Type B pancreatic cell (in vitro differentiated cells): ENCODE measurements around the gene TMEM51. TPM values are rescaled to one million over a fixed set of nuclear protein-coding genes. Genes with fewer than 3 reads are reported as not detected.

ENCODE experiments used
- DNase-seq: peaks from one replicate; pipeline ENCODE4 v3.0.0; 2021; ENCODE audit warnings: mixed read lengths; ENCODE audit not compliant: unreplicated experiment; ENCODE audit errors: extremely low spot score
- H3K27ac Mint-ChIP-seq: 2 replicates; pipeline ENCODE4 v1.8.0; 2021; ENCODE audit warnings: mild to moderate bottlenecking, mixed read lengths
- H3K27me3 Mint-ChIP-seq: 2 replicates; pipeline ENCODE4 v1.8.0; 2021; ENCODE audit warnings: mixed read lengths
- H3K36me3 Mint-ChIP-seq: 2 replicates; pipeline ENCODE4 v1.8.0; 2021; ENCODE audit warnings: mixed read lengths
- H3K4me1 Mint-ChIP-seq: one replicate; pipeline ENCODE4 v1.8.0; 2021; ENCODE audit warnings: mixed read lengths; ENCODE audit not compliant: unreplicated experiment
- H3K4me3 Mint-ChIP-seq: 2 replicates; pipeline ENCODE4 v1.8.0; 2021; ENCODE audit warnings: mild to moderate bottlenecking, mixed read lengths
- H3K9me3 Mint-ChIP-seq: 2 replicates; pipeline ENCODE4 v1.8.0; 2021; ENCODE audit warnings: mixed read lengths
- total RNA-seq: library from RNA; stranded (reverse); gene quantifications from 2 replicates; pipeline ENCODE4 v1.2.1, GENCODE V29; 2021; ENCODE audit warnings: low replicate concordance
- TF ChIP-seq, protein P1 (sequence below): fragments of 200-600 bp; sonication (generic); conservative IDR thresholded peaks from 2 replicates; pipeline ENCODE4 v1.5.0; 2021; ENCODE audit warnings: antibody characterized with exemption, mild to moderate bottlenecking

TMEM51 gene
- total RNA-seq, 1 donor from 2014 or later = 12.5 TPM

DNA sequence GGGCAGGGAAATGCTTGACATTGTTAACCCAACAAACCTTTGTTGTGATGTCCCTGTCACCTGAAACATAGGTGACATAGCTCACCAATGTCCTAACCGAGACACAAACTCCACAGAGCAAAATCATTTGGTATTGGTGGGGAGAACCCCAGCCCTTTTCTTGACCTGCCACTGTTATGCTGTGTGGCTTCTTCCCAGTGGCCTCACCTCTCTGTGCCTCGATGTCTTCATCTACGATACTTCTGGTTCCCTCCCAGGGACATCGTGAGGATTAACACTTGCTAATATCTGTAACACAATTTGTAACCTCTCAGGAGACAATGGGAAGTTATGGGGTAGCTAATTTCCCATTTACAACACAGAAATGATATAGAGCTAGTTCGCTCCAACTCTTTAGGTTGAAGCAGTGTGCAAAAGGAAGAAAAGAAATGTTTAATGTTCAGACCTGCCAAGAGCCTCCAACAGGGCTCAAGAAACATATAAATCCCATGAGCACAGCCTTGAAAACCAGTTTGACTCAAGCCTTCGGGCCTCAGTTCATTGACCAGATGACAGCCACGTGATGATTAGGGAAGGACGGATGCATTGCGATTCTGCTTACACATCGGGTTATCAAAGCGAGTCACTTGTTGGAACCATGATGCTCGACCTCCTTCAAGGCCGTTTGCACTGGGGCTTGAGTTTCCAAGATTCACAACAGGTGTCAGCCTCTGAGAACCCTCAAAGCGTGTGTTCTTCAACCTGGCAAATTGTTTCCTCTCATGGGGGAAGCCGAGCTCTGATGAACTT is 37.8 kb upstream of the TMEM51 start:
- TF ChIP-seq, protein P1, sequence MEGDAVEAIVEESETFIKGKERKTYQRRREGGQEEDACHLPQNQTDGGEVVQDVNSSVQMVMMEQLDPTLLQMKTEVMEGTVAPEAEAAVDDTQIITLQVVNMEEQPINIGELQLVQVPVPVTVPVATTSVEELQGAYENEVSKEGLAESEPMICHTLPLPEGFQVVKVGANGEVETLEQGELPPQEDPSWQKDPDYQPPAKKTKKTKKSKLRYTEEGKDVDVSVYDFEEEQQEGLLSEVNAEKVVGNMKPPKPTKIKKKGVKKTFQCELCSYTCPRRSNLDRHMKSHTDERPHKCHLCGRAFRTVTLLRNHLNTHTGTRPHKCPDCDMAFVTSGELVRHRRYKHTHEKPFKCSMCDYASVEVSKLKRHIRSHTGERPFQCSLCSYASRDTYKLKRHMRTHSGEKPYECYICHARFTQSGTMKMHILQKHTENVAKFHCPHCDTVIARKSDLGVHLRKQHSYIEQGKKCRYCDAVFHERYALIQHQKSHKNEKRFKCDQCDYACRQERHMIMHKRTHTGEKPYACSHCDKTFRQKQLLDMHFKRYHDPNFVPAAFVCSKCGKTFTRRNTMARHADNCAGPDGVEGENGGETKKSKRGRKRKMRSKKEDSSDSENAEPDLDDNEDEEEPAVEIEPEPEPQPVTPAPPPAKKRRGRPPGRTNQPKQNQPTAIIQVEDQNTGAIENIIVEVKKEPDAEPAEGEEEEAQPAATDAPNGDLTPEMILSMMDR = no peak
- H3K27me3 Mint-ChIP-seq = no peaks in the 10 kb centered on the region
- no peak for DNase-seq

GRCh38 chr1:15116966-15117365 is 36.6 kb upstream of the TMEM51 start:
- H3K27me3 Mint-ChIP-seq = no peaks in the 10 kb centered on the region
- DNase-seq = no peak
- no peaks in the 10 kb centered on the region for H3K9me3 Mint-ChIP-seq
- peak overlapping the region; percentile 24 for H3K27ac Mint-ChIP-seq
- H3K4me3 Mint-ChIP-seq = no peak overlapping the region
- no peaks in the 10 kb centered on the region for H3K36me3 Mint-ChIP-seq
- TF ChIP-seq, protein P1 = no peak
- peaks cover 11% of the 10 kb centered on the region for H3K4me1 Mint-ChIP-seq

More for the DNA sequence above, 37.8 kb upstream of the TMEM51 start:
- Mint-ChIP-seq H3K4me3 (no peak overlapping the region), H3K4me1 (peaks cover 12% of the 10 kb centered on the region), H3K27ac (no peak overlapping the region), H3K36me3 (no peaks in the 10 kb centered on the region), H3K9me3 (no peaks in the 10 kb centered on the region)

- Mint-ChIP-seq H3K27me3 (no peaks in the 10 kb centered on the region), H3K4me1 (peaks cover 4% of the 10 kb centered on the region), H3K4me3 (no peak overlapping the region), H3K36me3 (no peaks in the 10 kb centered on the region), H3K9me3 (no peaks in the 10 kb centered on the region), H3K27ac (no peak overlapping the region)
- TF ChIP-seq, protein P1 = no peak
- no peak for DNase-seq
Measured at GRCh38 chr1:15117671-15118325, 35.7 kb upstream of the TMEM51 start.

GRCh38 chr1:15118579-15118978 is 35.0 kb upstream of the TMEM51 start:
- Mint-ChIP-seq H3K36me3 (no peaks in the 10 kb centered on the region), H3K4me1 (no peaks in the 10 kb centered on the region), H3K9me3 (no peaks in the 10 kb centered on the region), H3K27me3 (no peaks in the 10 kb centered on the region), H3K4me3 (no peak overlapping the region), H3K27ac (peak overlapping the region; percentile 44)
- TF ChIP-seq, protein P1 = no peak
- no peak for DNase-seq

GRCh38 chr1:15120251-15120945 is 33.1 kb upstream of the TMEM51 start:
- no peaks in the 10 kb centered on the region for H3K36me3 Mint-ChIP-seq
- H3K9me3 Mint-ChIP-seq = no peaks in the 10 kb centered on the region
- no peak for DNase-seq
- no peaks in the 10 kb centered on the region for H3K4me1 Mint-ChIP-seq
- H3K27ac Mint-ChIP-seq = no peak overlapping the region
- no peak overlapping the region for H3K4me3 Mint-ChIP-seq
- TF ChIP-seq, protein P1 = no peak
- H3K27me3 Mint-ChIP-seq = peaks cover 2% of the 10 kb centered on the region
